Stimulated activated CD4-positive, alpha-beta T cell treated with anti-CD3 and anti-CD28 coated beads, TNF-alpha, amount 100 ng/mL, for 1 hour (primary cell): ENCODE data around the gene NHP2.

ENCODE experiments used
- DNase-seq, 3 donors: peaks; one replicate each; pipeline ENCODE4 v3.0.0-alpha.2; 2020; ENCODE audit warnings: low read depth in 3 of 3, low spot score in 1 of 3

The NHP2 gene

DNA sequence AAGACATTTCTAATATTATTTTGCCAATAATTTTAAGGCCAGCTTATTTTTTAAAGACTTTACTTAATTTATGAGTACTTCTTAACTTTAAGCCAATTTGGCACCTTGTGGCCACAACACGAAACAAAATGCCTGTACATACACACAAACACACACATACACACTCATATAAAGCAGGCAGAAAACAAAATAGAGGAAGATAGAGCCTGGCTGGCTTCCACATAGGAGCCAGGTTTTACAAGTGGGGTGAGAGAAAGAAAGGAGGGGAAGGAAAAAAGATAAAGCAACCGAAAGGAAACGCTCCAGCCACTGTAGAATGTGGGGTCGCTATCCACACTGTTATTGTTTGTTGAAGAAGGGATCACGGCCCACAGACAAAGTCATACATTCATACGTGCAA lies 23.1 kb upstream of the NHP2 start:
- no peak for DNase-seq

GRCh38 chr5:178174456-178174855 lies 20.8 kb upstream of the NHP2 start:
- DNase-seq: no peak

DNA sequence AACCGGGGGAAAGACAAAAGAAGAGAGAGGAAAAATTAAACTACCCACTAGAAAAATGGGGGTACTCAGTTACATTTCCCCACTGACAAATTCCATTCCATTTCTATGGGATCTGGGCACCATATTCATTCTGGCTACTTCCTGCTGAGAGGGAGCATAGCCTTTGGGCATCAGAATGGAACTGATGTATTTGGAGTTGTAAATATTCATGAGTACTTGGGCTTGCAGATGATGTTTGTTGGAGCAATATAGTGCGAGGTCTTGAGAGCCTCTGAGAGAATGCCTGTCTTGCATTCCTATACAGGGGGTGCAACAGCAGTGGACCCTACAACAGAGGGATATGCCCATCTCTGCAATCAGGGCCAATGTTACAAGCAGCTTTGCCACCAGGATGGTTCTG lies 16.8 kb upstream of the NHP2 start:
- no peak for DNase-seq

- DNase-seq: no peak
Observed at GRCh38 chr5:178165581-178165980, 11.9 kb upstream of the NHP2 start.

GRCh38 chr5:178163772-178164735 lies 10.4 kb upstream of the NHP2 start:
- peak; percentile 77 to 97 (median 87) for DNase-seq

- no peak for DNase-seq
Observed at GRCh38 chr5:178162481-178162880, 8.8 kb upstream of the NHP2 start.

GRCh38 chr5:178160176-178160575 lies 6.5 kb upstream of the NHP2 start:
- no peak for DNase-seq

GRCh38 chr5:178155065-178155464 lies 1.4 kb upstream of the NHP2 start:
- no peak for DNase-seq

DNA sequence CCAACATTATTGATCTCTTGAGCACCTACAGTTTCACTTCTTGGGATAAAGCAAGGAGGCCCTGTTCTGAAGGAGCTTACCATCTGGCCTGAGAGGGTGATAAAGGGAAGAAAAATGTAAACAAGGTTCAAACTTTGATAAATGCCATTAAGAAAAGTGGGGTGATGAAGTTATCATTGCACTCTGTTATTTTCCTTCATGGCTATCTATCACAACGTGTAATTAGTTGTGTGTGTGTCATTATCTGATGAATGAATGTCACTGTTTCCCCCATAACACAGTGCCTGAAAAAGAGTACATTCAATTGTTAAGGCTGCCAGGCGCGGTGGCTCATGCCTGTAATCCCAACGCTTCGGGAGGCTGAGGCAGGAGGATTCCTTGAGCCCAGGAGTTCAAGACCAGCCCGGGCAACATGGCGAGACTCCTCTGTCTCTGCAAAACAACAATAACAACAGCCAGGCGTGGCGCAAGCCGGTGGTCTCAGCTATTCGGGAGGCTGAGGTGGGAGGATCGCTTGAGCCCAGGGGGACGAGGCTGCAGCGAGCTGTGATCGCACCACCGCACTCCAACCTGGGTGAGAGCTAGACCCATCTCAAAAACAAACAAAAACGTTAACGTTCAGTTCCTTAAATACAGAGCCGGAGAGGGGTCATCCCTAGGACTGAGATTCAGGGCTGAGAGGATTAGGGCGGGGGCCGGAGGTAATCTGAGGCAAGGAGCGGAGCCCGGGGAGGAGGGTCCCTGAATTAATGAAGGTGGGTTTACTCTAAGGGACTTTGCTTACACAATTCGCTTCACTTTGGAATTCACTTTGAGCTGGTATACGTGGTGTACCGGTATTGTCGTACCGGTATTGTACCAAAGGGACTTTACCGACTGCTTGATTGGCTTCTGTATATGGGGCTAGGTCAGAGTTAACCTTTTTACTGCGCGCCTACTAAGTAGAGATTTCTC lies 917 bp downstream of the NHP2 start:
- no peak for DNase-seq

DNA sequence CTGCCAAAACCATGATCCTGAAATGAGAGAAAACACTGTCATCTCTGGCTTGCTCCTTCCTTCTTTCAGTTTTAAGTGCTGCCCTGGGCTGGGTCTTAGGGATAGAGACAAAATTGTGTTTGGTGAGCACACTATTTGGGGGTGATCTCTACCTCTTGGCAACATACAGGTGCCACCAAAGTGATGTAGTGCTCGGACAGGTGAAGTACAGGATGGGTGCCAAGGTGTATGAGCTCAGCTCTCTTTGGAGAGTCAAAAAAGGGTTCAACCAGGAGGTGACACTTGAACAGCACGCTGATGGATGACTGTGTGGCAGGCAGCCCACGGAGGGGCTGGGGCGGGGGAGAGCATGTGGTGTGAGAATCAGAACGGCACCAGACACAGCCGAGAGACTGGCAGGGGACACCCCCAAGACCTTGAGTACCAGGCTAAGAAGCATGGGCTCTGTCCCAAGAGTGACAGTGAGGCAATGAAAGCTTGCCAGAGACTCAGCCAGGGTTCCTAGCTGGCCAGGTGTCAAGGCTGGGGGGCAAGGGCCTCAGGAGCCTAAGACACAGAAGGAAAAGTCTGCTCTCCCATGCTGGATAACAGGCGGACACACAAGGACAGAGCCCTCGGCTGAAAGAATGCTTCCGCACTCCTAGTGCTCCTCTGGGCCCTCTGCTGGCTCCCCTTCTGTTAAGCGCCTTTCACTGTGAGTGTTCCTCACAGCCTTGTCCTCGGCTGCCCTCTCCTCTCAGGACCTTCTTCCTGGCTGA lies 2.5 kb downstream of the NHP2 start:
- DNase-seq: no peak

- no peak for DNase-seq
Observed at GRCh38 chr5:178149199-178149932, 4.3 kb downstream of the NHP2 start.

GRCh38 chr5:178147406-178147805 lies 6.3 kb downstream of the NHP2 start:
- DNase-seq: no peak

GRCh38 chr5:178145965-178146820 lies 7.5 kb downstream of the NHP2 start:
- DNase-seq: peak; percentile 53 to 56 (median 55)

- DNase-seq: no peak
Observed at GRCh38 chr5:178143901-178144300, 9.8 kb downstream of the NHP2 start.

DNA sequence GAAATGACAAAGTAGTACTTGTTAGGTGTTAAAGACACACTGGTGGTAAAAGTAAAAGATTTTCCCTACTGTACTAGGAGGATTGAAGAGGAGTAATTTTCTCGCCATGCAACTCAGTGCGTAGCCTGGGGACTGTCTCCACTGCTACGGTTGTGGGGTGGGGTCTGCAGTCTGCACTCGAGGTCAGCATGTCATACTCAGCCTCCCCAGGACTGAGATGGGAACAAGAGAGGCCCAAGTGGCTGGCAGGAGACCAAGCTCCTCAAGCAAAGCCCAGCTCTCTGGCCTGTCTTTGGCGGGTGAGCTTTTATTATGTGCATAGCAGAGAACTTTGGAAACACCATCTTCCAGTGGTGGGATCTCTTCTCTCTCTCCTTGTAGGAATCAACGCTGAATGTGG lies 10.4 kb downstream of the NHP2 start:
- no peak for DNase-seq

GRCh38 chr5:178142642-178143041 lies 11.0 kb downstream of the NHP2 start:
- DNase-seq: no peak

DNA sequence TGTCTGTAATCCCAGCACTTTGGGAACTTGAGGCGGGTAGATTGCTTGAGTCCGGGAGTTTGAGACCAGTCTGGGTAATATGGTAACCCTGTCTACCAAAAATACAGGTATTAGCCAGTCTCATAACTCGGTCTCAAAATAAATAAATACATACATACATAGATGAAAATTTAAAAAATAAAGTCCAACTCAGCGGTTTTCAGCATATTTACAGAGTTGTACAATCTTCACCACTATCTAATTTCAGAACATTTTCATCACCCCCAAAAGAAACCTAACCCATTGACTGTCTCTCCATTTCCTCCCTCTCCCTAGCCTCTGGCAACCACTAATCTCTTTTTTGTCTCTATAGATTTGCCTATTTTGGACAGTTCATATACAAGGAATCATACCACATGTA lies 12.1 kb downstream of the NHP2 start:
- no peak for DNase-seq

GRCh38 chr5:178137991-178138390 lies 15.7 kb downstream of the NHP2 start:
- DNase-seq: no peak

GRCh38 chr5:178136990-178137389 lies 16.7 kb downstream of the NHP2 start:
- no peak for DNase-seq
